HG02970 (cell line): ENCODE data around the gene SIN3A.
"Not testable (repeated sequence)": the region's sequence is repeated elsewhere in the genome, so short reads cannot be mapped to it uniquely, and the experiment has no call there.

Source experiments
- ATAC-seq: cut with Tn5 transposase; IDR thresholded peaks from one replicate; pipeline ENCODE4 v1.9.1; 2021; ENCODE audit warnings: mild to moderate bottlenecking, moderate library complexity, moderate number of reproducible peaks; ENCODE audit not compliant: unreplicated experiment, low FRiP score

The SIN3A gene

DNA sequence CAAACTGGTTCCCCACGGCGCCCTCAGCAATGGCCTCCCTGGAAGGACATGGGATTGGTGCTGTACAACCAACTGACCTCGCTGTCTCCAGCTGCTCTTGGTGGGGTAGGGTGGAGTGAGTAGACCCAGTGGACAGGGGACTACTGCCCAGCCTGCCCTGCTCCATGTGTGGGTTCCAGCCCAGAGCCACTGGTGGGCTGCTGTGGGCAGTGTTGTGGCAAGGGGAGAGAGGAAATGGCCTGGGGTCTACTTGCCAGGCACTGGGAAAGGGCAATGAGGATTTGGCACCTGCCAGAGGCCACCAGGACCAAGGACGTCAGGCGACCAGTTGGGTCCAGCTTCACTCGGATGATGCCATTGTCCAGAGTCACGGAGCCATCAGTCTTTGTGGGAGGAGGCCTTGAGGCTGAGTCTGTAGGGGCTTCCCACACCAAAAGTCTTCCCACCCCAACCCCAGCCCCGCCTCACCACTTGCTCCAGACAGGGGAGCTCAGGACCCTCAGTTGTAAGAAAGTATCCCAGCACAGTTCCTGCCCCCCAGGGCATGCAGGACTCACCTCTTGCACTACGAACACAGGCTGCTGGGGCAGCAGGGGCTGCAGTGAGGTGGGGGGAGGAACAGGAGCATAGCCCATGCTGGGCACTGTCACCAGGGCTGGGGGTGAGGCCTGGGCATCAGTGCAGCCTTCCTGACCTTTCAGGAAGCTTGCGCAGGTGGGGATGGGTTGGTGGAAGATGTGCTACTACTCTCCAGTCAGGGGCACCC, 92.5 kb downstream of the SIN3A start:
- ATAC-seq = no peak

DNA sequence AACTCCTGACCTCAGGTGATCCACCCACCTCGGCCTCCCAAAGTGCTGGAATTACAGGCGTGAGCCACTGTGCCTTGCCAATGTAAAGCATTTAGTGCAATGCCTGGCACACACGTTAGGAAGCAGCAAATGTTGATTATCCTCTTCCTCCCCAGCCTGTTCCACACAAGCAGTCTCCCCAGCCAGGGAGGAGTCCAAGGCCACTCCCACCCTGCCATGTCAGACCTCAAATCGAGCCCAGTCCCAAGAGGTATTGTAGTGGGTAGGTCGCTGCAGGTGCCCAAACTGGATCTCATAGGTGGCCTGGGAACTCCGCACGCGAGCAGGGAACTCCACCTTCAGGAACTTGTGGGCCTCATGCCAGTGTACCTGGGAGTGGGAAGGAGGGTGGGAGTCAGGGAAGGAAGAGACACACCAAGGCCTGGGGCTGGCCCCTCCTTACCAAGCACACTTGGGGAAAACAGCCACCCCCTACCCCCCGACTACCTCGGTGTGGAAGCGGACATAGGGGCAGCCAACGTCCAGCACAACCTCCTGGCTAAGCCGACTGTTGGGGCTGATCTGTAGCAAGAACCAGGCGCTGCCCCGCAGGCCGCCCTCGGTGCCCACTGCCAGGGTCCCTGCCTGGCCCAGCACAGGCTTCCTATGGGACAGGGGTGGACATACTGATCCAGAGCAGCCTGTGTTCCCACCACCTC, 93.4 kb downstream of the SIN3A start:
- ATAC-seq = no peak

DNA sequence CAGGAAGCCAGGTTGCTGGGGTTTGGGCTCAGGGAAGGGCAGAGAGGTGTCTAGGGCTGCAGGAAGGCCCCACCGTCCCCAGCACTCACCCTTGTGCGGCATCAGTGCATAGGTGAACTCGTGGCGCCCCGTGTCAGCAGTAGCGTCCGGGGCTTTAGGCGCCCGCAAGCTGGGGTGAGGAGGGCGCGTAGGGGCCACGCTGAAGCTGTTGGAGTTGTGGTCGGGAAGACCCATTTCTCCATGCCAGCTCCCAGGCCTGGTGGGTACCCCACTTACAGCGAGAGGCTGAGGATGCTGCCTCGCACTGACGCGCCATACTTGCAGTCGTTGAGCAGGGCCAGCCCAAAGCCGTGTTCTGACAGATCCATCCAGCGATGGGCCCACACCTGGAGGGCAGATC, 95.0 kb downstream of the SIN3A start:
- no peak for ATAC-seq

DNA sequence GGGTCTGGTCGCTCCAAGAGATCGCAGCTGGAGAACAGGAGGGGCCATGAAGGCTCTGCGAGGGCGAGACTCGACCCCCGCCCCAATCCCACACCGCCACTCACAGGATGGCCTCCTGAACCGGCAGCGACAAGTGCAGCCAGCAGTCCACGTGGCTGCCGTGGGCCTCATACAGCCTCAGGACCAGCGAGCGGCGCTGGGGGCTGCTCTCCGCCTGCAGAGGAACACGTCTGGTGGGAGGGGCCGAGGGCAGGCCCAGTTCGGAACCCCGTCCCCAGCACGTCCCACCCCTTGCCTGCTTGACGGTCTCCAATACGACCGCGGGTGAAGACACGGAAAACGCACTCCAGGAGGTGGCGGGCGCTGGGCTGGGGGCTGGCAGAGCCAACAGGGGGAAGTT, 95.5 kb downstream of the SIN3A start:
- no peak for ATAC-seq

DNA sequence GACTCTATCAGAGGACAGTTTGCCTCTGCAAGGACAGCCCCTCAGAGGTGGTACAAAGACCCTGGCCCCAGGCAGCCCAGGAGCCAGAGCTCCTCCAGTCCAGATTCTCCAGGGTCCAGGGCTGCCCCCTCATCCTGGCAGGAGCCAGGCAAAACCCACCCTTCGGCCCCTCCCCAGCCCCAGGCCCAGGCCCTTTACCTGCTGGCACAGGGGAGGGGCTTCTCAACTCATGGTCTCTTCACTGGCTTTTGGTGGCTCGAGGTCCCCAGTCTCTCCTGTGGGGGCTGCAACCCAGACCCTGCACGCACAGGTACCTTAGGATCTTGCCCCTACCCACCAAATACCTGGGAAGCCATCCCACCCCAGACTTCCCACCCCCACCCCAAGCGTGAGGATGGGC, 96.1 kb downstream of the SIN3A start:
- ATAC-seq = no peak

DNA sequence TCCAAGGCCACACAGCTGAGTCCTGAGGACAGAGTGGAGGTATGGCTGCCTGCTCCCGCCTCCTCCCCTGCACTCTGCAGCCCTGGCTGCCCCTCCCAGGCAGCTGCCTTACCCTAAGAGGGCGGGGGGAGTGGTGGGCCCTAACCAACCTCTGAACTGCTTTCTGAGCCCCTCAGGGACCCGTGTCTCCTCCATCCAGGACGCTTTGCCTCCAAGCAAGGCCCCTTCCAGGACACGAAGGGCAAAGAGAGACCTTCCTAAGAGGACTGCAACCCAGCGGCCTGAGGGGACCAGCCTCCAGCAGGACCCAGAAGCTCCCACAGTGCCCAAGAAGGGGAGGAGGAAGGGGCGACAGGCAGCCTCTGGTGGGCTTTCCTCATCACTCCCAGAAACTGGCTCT, 97.0 kb downstream of the SIN3A start:
- ATAC-seq = no peak

DNA sequence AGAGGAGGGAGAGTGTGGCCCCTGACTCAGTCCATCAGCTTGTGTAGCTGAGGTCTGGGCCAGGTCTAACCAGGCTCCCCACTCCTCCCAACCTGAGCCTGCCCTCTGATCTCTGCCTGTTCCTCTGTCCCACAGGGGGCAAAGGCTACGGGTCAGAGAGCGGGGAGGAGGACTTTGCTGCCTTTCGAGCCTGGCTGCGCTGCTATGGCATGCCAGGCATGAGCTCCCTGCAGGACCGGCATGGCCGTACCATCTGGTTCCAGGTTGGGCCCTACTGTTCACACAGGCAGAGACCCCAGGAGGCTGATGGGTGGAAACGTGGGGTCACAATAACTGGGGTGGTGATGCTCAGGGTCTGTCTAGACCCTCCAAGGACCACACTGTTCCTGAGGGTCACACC, 97.9 kb downstream of the SIN3A start:
- no peak for ATAC-seq

DNA sequence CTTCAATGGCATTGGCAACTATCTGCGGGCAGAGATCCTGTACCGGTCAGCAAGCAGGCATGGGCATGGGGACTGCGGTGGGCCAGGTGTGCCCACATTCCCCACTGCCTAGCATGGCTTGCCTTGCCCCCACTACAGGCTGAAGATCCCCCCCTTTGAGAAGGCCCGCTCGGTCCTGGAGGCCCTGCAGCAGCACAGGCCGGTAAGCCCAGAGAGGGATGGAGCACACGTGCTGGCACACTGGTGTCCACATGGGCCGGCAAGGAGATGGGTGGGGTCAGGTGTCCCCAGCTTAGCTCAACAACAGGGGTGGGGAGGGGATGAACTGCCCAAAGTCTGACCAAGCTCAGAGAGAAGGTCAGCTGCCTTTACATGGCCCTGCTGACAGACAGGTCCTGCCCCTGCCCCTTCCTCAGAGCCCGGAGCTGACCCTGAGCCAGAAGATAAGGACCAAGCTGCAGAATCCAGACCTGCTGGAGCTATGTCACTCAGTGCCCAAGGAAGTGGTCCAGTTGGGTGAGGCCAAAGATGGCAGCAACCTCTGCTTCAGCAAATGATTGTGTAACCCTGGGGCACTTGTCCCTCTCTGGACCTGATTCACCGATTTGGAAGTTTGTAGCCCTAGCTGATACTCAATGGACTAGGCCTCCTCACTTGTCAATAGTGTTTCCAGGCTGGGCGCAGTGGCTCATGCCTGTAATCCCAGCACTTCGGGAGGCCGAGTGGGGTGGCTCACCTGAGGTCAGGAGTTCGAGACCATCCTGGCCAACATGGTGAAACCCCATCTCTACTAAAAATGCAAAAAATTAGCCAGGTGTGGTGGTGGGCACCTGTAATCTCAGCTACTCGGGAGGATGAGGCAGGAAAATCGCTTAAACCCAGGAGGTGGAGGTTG, 99.1 kb downstream of the SIN3A start:
- no peak for ATAC-seq

DNA sequence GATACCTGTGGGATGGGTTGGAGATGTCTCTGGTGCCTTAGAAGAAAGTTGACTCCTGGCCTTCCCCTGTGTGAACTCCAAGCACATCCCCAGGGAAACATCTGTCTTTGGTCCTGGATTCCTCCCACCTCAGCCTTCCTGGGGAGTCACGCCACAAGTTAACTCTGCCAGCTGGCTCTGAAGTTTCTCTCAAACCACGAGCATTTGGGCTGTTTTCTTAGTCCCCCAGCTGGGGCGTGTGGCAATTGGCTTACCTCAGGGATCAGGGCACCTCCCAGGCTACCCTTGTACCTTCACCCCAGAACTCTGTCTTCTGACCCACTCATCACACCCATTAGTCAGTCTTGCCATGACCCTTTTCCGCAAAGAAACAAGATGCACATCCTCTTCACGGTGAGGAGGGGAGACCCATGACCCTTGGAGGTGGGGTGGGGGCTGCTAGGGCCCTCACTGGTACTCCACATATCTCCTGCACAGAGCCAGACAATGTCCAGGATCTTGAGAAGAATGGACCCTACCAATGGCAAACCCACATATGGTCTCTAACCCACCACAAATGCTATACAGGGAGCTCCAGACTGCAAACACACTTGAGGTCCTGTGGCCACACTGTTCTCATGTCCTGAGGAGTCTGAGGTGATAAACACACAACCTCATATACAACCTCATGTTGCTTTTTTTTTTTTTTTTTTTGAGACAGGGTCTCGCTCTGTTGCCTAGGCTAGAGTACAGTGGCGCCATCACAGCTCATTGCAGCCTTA, 100.7 kb downstream of the SIN3A start:
- no peak for ATAC-seq

DNA sequence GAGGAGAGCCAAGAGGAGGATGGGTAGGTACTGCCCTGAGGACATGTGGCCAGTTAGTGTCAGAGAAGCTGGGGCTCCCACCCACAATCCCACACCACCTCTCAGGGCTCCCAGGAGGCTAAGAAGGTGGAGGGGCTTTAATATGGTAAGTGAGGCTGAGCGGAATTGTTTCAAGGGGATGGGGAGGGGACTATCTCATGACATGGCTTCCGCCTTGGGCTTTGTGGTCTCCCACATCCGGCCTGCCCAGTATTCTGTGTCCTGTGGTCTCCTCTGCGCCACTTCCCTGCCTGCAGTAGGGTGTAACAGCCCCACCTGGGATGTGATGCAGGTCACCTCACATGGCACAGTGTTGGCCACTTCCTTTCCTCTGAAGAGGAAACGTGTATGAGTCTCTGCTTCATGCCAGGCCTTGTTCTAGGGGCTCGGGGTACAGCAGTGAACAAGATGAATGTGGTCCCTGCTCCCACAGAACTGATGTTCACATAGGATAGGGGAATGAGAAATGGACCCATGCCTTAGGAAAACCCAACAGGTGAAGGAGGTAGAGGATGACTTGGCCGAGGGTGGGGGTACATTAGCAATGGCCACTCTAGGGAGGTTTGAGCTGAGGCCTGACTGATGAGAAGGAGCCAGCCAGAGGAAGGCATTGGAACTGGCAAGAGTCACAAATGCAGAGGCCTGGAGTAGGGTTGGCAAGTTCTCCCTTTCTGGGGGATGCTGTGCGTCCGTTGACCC, 101.5 kb downstream of the SIN3A start:
- ATAC-seq = no peak

DNA sequence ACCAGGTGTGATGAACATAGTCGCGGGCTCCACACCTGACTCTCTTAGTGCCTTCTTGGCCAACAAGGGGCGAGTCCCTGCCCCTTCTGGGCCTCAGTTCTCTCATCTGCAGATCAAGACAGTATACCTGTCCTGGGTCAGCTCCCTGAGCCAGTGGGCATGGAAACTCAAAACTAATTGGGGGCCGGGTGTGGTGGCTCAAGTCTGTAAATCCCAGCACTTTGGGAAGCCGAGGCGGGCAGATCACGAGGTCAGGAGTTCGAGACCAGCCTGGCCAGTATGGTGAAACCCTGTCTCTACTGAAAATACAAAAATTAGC, 102.2 kb downstream of the SIN3A start:
- not testable (repeated sequence) for ATAC-seq

DNA sequence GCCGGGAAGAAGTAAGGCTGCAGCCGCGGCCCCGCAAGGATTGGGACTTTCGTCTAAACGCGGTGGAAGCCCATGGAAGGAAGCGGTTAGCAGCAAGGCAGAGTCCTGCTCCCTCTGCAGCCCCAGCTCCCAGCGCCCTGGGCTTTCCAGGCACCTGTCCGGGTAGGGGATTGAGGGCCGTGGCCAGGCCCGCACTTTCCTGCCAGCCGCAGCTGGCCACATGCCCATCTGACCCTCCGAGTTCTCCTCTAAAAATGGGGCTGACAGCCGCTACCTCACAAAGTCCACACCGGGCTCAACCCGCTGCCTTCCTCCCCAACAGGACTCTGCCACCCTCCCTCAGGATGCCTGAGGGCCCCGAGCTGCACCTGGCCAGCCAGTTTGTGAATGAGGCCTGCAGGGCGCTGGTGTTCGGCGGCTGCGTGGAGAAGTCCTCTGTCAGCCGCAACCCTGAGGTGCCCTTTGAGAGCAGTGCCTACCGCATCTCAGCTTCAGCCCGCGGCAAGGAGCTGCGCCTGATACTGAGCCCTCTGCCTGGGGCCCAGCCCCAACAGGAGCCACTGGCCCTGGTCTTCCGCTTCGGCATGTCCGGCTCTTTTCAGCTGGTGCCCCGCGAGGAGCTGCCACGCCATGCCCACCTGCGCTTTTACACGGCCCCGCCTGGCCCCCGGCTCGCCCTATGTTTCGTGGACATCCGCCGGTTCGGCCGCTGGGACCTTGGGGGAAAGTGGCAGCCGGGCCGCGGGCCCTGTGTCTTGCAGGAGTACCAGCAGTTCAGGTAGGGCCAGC, 102.7 kb downstream of the SIN3A start:
- ATAC-seq = no peak

DNA sequence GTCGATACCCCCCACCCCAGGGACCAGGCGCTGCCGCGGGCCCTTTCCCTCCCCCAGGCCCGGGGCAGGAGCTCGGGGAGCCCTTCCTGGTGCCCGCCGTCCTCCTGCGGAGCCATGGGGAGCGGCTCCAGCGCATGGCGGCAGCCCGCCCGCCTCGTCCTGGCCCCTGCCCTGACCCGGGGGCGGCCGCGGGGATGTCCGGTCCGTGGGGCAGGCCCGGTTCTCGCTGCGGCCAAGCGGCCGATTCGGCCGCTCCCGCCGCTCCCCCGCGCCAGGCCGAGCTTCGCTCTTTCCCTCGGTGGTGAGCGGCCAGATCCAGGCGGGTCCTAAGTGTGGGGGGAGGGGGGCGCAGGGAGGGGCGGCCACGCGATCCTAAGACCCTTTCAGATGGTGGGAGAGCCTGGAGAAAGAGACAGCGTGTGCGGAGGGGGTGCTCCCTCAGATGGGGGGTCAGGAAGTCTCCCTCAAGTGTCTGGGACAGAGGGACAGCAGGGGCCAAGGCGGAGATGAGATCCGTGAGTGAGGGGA, 103.4 kb downstream of the SIN3A start:
- no peak for ATAC-seq

DNA sequence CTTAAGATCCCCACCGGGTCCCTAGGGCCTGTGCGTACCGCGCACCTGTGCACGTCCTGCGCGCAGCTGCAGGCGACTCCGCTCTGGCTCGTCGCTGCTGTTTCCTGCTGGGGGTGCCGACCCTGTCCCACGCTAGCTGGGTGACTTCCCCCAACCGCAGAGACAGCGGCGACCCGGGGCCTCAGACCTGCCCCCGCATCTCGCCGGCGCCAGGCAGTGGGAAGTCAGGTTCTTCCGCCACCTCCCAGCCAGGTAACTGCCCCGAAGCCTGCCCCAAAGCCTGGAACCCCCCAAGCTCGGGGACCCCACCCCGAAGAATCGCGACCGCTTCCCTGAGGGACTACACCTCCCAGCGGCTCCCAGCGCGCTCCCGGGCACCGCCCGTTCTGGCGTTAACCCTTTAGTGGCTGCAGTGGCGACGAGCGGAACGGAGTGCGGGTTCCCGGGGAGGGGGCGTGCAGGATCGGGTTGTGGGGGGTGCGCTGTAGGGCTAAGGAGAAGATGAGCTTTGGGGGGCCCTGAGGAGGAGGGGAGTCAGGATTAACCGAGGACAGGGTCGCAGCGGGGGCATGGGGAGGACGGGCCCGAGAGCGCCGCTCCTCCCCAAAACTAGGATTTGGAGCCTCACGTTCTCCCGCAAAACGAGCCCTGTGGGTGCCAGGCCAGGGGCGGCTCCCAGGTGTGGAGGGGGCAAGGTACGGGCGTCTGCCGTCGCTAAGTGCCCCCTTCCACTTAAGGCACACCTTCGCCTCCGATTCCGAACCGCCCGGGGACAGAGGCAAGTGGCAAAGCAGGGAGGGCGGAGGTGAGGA, 104.1 kb downstream of the SIN3A start:
- ATAC-seq = no peak

DNA sequence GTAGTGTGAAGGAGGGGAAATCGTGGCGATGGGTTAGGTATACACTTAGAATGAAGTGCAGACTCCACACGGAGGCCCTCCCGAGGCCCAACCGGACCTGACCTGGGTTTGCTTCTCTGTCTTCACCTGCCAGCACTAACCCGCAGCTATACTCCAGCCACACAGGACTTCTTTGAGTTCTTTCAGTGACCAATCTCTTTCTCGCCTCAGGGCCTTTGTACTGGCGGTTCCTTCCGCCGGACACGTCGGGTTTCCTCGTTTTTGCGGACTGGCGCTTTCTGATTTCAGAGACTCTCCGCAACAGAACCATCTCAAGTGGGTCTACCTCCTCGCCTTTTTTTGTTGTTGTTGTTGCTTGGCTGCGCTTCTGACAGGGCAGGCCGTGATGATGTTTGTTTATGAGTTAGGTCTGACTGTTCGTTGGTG, 104.7 kb downstream of the SIN3A start, which contains the start of gene NEIL1:
NEIL1 (plus strand) TSS at position 244 of the 426 bp plus-strand sequence. CDS start 1,867 bp downstream, outside the sequence.
- ATAC-seq = no peak

DNA sequence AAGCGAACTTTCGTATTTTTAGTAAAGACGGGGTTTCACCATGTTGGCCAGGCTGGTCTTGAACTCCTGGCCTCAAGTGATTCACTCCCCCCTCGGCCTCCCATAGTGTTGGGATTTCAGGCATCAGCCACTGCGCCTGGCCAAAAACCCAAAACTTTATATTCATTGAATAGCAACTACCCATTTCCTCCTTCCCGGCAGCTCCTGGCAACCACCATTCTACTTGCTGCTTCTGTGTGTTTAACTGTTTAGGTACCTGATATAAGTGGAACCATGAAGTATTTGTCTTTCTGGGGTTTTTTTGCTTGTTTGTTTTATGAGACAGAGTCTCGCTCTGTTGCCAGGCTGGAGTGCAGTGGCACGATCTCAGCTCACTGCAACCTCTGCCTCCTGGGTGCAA, 107.5 kb downstream of the SIN3A start:
- ATAC-seq = not testable (repeated sequence)

DNA sequence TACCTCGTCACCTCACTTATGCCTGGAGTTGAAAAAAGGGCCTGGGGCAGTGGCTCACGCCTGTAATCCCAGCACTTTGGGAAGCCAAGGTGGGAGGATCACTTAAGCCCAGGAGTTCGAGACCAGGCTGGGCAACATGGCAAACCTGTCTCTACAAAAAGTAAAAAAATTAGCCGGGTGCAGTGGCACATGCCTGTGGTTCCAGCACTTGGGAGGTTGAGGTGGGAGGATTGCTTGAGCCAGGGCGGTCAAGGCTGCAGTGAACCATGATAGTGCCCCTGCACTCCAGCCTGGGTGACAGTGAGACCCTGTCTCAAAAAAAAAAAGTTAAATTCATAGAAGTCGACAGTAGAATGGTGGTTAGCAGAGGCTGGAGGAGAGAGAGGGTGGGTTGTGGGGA, 109.3 kb downstream of the SIN3A start:
- no peak for ATAC-seq
